ENCODE data around the gene CACNG1.

CACNG1 gene

GRCh38 chr17:67055041-67055443 lies 10.7 kb downstream of the CACNG1 start:
- TF ChIP-seq TCF12 (IDR thresholded peaks at IDR 0.05; ENCODE audit: low read depth) (no peak), YY1 (IDR thresholded peaks at IDR 0.05; ENCODE audit: low read depth) (no peak), EGR1 (IDR thresholded peaks at IDR 0.05) (no peak), REST (IDR thresholded peaks at IDR 0.05; ENCODE audit: low read depth) (no peak), USF1 (IDR thresholded peaks at IDR 0.05) (no peak), RAD21 (IDR thresholded peaks at IDR 0.05; ENCODE audit: low read depth) (no peak), MAX (IDR thresholded peaks at IDR 0.05) (no peak), EP300 (IDR thresholded peaks at IDR 0.05; ENCODE audit: borderline replicate concordance) (no peak), CREB1 (IDR thresholded peaks at IDR 0.05; ENCODE audit: low read depth) (no peak), NFIC (IDR thresholded peaks at IDR 0.05) (no peak), FOXM1 (IDR thresholded peaks at IDR 0.05; ENCODE audit: borderline replicate concordance, low read depth) (no peak)

GRCh38 chr17:67055811-67056745 lies 11.7 kb downstream of the CACNG1 start:
- TF ChIP-seq RAD21 (IDR thresholded peaks at IDR 0.05; ENCODE audit: low read depth) = no peak
- TF ChIP-seq EP300 (IDR thresholded peaks at IDR 0.05; ENCODE audit: borderline replicate concordance) = no peak
- no peak for TF ChIP-seq REST (IDR thresholded peaks at IDR 0.05; ENCODE audit: low read depth)
- no peak for TF ChIP-seq YY1 (IDR thresholded peaks at IDR 0.05; ENCODE audit: low read depth)
- TF ChIP-seq CREB1 (IDR thresholded peaks at IDR 0.05; ENCODE audit: low read depth) = no peak
- TF ChIP-seq TAF1 (IDR thresholded peaks at IDR 0.05; ENCODE audit: low read depth) = no peak

GRCh38 chr17:67056746-67057490 lies 12.6 kb downstream of the CACNG1 start:
- no peak for TF ChIP-seq CREB1 (IDR thresholded peaks at IDR 0.05; ENCODE audit: low read depth)
- no peak for TF ChIP-seq TAF1 (IDR thresholded peaks at IDR 0.05; ENCODE audit: low read depth)
- no peak for TF ChIP-seq FOXM1 (IDR thresholded peaks at IDR 0.05; ENCODE audit: borderline replicate concordance, low read depth)
- TF ChIP-seq RAD21 (IDR thresholded peaks at IDR 0.05; ENCODE audit: low read depth) = no peak
- no peak for TF ChIP-seq ZBTB7A (IDR thresholded peaks at IDR 0.05; ENCODE audit: low read depth)
- TF ChIP-seq MAX (IDR thresholded peaks at IDR 0.05) = no peak
- no peak for TF ChIP-seq REST (IDR thresholded peaks at IDR 0.05; ENCODE audit: low read depth)
- TF ChIP-seq NFIC (IDR thresholded peaks at IDR 0.05) = no peak
- no peak for TF ChIP-seq TCF12 (IDR thresholded peaks at IDR 0.05; ENCODE audit: low read depth)
- no peak for TF ChIP-seq USF1 (IDR thresholded peaks at IDR 0.05)
- no peak for TF ChIP-seq YY1 (IDR thresholded peaks at IDR 0.05; ENCODE audit: low read depth)

GRCh38 chr17:67058036-67058435 lies 13.7 kb downstream of the CACNG1 start:
- no peak for TF ChIP-seq MAX (IDR thresholded peaks at IDR 0.05)
- TF ChIP-seq REST (IDR thresholded peaks at IDR 0.05; ENCODE audit: low read depth) = no peak
- no peak for TF ChIP-seq FOXM1 (IDR thresholded peaks at IDR 0.05; ENCODE audit: borderline replicate concordance, low read depth)
- no peak for TF ChIP-seq TCF12 (IDR thresholded peaks at IDR 0.05; ENCODE audit: low read depth)
- no peak for TF ChIP-seq USF1 (IDR thresholded peaks at IDR 0.05)
- TF ChIP-seq EP300 (IDR thresholded peaks at IDR 0.05; ENCODE audit: borderline replicate concordance) = no peak
- no peak for TF ChIP-seq ZBTB7A (IDR thresholded peaks at IDR 0.05; ENCODE audit: low read depth)
